WERI-Rb-1 (cell line): ENCODE results near the gene CALU.

Experiments used
- DNase-seq: peaks from one replicate; pipeline ENCODE4 v3.0.0-alpha.2; 2020
- H3K27ac ChIP-seq: fragments of 250-450 bp; sonication (Bioruptor Pico); 2 replicates; pipeline ENCODE4 v1.5.1; 2020; ENCODE audit warnings: mild to moderate bottlenecking, moderate library complexity
- H3K27me3 ChIP-seq: fragments of 250-450 bp; sonication (Bioruptor Pico); 2 replicates; pipeline ENCODE4 v1.5.1; 2021; ENCODE audit warnings: mild to moderate bottlenecking, low read depth, moderate library complexity; ENCODE audit not compliant: insufficient read depth, severe bottlenecking
- H3K36me3 ChIP-seq: fragments of 250-450 bp; sonication (Bioruptor Pico); 2 replicates; pipeline ENCODE4 v1.5.1; 2020; ENCODE audit warnings: mild to moderate bottlenecking, moderate library complexity
- H3K4me3 ChIP-seq: 2 replicates; pipeline ENCODE4 v1.5.1; 2011; ENCODE audit warnings: low read depth, mild to moderate bottlenecking, control low read depth, low read length
- H3K9me3 ChIP-seq: fragments of 250-450 bp; sonication (Bioruptor Pico); 2 replicates; pipeline ENCODE4 v1.5.1; 2021; ENCODE audit warnings: mild to moderate bottlenecking, moderate library complexity; ENCODE audit not compliant: severe bottlenecking
- TF ChIP-seq, protein P1 (sequence below): IDR thresholded peaks from 2 replicates; pipeline ENCODE4 v1.5.1; 2011; ENCODE audit warnings: low read depth, mild to moderate bottlenecking, control low read depth, inconsistent platforms, low read length

CALU gene

DNA sequence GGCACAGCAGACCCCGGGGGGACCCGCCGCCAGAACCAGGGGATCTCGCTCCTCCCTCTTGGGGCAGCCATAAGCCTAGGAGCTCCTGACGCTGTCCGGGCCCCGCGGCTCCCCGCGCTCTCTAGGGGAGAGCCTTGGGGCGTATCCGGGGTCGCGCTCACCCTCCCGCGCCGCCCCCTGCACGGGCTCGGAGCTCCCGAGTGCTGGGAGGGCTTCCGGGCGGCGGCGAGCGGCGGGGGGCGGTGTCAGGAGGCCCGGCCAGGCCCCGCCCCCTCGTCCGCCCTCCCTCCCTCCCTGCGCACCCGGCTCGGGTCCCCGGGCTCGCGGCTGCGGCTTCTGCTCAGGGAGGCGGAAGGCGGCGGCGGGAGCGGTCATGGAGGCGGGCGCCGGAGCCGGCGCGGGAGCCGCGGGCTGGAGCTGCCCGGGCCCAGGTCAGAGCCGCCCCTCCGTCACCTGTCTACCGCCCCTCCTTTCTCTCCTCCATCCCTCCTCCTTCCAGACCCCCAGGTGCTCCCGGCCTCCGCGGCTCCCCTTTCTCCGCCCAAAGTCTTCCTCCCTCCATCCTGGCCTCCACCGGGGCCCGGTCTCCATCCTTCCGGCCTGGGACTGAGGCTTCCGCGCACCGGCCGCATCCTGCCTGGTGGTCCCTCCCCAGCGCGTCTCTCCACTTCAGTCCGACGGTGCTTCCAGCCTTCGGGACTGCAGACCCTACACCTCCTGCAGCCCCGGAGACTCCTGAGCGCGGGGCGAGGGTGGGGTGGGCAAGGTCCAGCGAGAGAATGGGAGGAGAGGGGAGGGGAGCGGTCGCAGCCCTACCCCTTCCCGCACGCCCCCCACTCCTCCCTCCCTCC lies 52.2 kb downstream of the CALU start, which contains the start of gene CCDC136:
TSS of gene CCDC136 (plus strand) at position 848 of the 851 bp plus-strand sequence. CDS start 444 bp downstream, outside the sequence.
- no peaks in the 10 kb centered on the region for H3K36me3 ChIP-seq
- H3K4me3 ChIP-seq: peak within 1 kb of the TSS; percentile 49
- H3K27me3 ChIP-seq: peaks cover 27% of the 10 kb centered on the region
- TF ChIP-seq, protein P1, sequence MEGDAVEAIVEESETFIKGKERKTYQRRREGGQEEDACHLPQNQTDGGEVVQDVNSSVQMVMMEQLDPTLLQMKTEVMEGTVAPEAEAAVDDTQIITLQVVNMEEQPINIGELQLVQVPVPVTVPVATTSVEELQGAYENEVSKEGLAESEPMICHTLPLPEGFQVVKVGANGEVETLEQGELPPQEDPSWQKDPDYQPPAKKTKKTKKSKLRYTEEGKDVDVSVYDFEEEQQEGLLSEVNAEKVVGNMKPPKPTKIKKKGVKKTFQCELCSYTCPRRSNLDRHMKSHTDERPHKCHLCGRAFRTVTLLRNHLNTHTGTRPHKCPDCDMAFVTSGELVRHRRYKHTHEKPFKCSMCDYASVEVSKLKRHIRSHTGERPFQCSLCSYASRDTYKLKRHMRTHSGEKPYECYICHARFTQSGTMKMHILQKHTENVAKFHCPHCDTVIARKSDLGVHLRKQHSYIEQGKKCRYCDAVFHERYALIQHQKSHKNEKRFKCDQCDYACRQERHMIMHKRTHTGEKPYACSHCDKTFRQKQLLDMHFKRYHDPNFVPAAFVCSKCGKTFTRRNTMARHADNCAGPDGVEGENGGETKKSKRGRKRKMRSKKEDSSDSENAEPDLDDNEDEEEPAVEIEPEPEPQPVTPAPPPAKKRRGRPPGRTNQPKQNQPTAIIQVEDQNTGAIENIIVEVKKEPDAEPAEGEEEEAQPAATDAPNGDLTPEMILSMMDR: no peak
- peaks cover 2% of the 10 kb centered on the region for H3K9me3 ChIP-seq
- peak; percentile 55 for DNase-seq
- H3K27ac ChIP-seq: no peak within 1 kb of the TSS

- TF ChIP-seq, protein P1: no peak
- DNase-seq: no peak
- Histone ChIP-seq H3K36me3 (no peaks in the 10 kb centered on the region), H3K27ac (no peak overlapping the region), H3K4me3 (peak overlapping the region; percentile 49), H3K9me3 (no peaks in the 10 kb centered on the region), H3K27me3 (peaks cover 27% of the 10 kb centered on the region)
Observed at GRCh38 chr7:128791972-128792327, 52.8 kb downstream of the CALU start.

- Histone ChIP-seq H3K27ac (no peak overlapping the region), H3K4me3 (no peak overlapping the region), H3K27me3 (peaks cover 25% of the 10 kb centered on the region), H3K36me3 (no peaks in the 10 kb centered on the region), H3K9me3 (no peaks in the 10 kb centered on the region)
- DNase-seq: no peak
- TF ChIP-seq, protein P1: no peak
Observed at GRCh38 chr7:128792471-128793180, 53.5 kb downstream of the CALU start.

- no peak for DNase-seq
- TF ChIP-seq, protein P1: no peak
- no peak overlapping the region for H3K4me3 ChIP-seq
- H3K27ac ChIP-seq: no peak overlapping the region
- no peaks in the 10 kb centered on the region for H3K36me3 ChIP-seq
- H3K27me3 ChIP-seq: peaks cover 23% of the 10 kb centered on the region
- H3K9me3 ChIP-seq: no peaks in the 10 kb centered on the region
Observed at GRCh38 chr7:128793181-128793547, 54.0 kb downstream of the CALU start.

DNA sequence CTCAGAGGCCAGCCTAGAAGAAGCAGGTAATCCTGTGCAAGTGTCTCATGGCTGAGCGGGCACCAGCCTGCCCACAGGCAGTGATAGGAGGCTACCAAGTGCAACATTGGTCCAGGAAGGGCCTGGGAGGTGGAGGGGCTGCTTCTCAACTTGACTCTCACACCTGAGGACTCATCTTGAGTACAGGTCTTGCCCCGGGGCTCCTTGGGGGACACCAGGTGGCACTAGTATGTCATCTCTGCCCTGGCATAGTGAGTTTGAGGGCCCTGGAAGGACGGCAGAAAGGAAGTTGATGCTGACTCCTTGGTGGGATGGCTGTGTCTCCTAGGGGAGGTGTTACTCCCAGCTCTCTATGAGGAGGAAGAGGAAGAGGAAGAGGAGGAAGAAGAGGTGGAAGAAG lies 54.9 kb downstream of the CALU start:
- Histone ChIP-seq H3K4me3 (no peak overlapping the region), H3K27ac (no peak overlapping the region), H3K9me3 (no peaks in the 10 kb centered on the region), H3K27me3 (peaks cover 23% of the 10 kb centered on the region), H3K36me3 (no peaks in the 10 kb centered on the region)
- DNase-seq: no peak
- TF ChIP-seq, protein P1: peak; percentile 50
